Endothelial cell (in vitro differentiated cells): ENCODE measurements around the gene HUWE1. TPM values are rescaled to one million over a fixed set of nuclear protein-coding genes. Genes with fewer than 3 reads are reported as not detected.

Source experiments
- DNase-seq: peaks from one replicate; pipeline ENCODE4 v3.0.0; 2021; ENCODE audit warnings: low spot score
- H3K27ac Mint-ChIP-seq: one replicate; pipeline ENCODE4 v1.8.0; 2021; ENCODE audit warnings: mixed read lengths, inconsistent platforms; ENCODE audit not compliant: unreplicated experiment
- H3K27me3 Mint-ChIP-seq: one replicate; pipeline ENCODE4 v1.8.0; 2021; ENCODE audit warnings: mild to moderate bottlenecking, moderate library complexity, mixed read lengths, inconsistent platforms; ENCODE audit not compliant: unreplicated experiment
- H3K36me3 Mint-ChIP-seq: one replicate; pipeline ENCODE4 v1.8.0; 2021; ENCODE audit warnings: mild to moderate bottlenecking, low read depth, mixed read lengths, inconsistent platforms; ENCODE audit not compliant: unreplicated experiment
- H3K4me1 Mint-ChIP-seq: one replicate; pipeline ENCODE4 v1.8.0; 2021; ENCODE audit warnings: mild to moderate bottlenecking, mixed read lengths, inconsistent platforms; ENCODE audit not compliant: unreplicated experiment
- H3K4me3 Mint-ChIP-seq: one replicate; pipeline ENCODE4 v1.8.0; 2021; ENCODE audit warnings: mild to moderate bottlenecking, mixed read lengths, inconsistent platforms; ENCODE audit not compliant: unreplicated experiment
- H3K9me3 Mint-ChIP-seq: one replicate; pipeline ENCODE4 v1.8.0; 2021; ENCODE audit warnings: mixed read lengths, inconsistent platforms; ENCODE audit not compliant: unreplicated experiment
- total RNA-seq: library from RNA; stranded (reverse); fragmentation: NEBNext Ultra II Directional; extraction: Animal tissue kit (Norgen Biotek cat#: 25700); gene quantifications from one replicate; pipeline ENCODE4 v1.2.1, GENCODE V29; 2021; ENCODE audit not compliant: unreplicated experiment
- TF ChIP-seq, protein P1 (sequence below): fragments of 200-600 bp; sonication (generic); IDR thresholded peaks from one replicate; pipeline ENCODE4 v1.5.0; 2021; ENCODE audit warnings: antibody characterized with exemption; ENCODE audit not compliant: unreplicated experiment

Gene HUWE1
- total RNA-seq, 1 donor from 2014 or later, result 270 TPM

DNA sequence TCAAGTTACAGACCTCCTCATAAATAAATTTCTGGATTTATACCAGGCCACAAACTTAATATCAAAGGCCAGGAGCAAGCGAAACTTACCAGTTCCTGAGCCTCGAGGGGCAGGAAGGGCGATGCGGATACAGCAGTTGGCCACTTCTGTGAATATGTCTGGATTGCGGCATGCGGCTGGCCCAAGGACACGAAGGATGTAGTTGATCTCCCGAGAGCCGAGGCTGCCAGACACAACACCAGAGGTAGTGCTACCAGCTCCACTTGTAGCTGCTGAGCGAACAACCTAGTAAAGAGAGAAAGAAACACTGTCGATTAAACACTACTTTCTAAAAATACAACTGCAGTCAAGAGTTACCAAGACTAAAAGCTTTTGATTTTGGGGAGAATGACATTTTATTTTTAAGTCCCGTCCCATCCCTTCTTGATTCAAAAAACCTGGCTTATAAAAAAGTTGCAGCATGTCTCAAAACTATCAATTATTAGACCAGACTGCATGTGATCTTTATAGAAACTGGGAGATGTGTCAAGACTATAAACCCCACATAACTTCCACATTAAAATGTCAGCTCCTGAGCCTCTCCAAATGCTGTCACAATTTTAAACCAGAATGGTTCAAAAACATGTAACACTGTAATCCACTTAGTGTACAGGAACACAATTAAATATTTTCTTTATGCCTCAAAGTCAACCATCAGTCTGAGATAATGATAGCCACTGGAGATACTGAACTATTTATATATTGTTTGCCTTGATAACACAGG is 105.6 kb downstream of the HUWE1 start:
- Mint-ChIP-seq H3K36me3 (peaks cover 47% of the 10 kb centered on the region), H3K4me1 (no peaks in the 10 kb centered on the region), H3K9me3 (no peaks in the 10 kb centered on the region), H3K27ac (no peak overlapping the region), H3K4me3 (no peak overlapping the region), H3K27me3 (no peaks in the 10 kb centered on the region)
- TF ChIP-seq, protein P1, sequence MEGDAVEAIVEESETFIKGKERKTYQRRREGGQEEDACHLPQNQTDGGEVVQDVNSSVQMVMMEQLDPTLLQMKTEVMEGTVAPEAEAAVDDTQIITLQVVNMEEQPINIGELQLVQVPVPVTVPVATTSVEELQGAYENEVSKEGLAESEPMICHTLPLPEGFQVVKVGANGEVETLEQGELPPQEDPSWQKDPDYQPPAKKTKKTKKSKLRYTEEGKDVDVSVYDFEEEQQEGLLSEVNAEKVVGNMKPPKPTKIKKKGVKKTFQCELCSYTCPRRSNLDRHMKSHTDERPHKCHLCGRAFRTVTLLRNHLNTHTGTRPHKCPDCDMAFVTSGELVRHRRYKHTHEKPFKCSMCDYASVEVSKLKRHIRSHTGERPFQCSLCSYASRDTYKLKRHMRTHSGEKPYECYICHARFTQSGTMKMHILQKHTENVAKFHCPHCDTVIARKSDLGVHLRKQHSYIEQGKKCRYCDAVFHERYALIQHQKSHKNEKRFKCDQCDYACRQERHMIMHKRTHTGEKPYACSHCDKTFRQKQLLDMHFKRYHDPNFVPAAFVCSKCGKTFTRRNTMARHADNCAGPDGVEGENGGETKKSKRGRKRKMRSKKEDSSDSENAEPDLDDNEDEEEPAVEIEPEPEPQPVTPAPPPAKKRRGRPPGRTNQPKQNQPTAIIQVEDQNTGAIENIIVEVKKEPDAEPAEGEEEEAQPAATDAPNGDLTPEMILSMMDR, result no peak
- no peak for DNase-seq

DNA sequence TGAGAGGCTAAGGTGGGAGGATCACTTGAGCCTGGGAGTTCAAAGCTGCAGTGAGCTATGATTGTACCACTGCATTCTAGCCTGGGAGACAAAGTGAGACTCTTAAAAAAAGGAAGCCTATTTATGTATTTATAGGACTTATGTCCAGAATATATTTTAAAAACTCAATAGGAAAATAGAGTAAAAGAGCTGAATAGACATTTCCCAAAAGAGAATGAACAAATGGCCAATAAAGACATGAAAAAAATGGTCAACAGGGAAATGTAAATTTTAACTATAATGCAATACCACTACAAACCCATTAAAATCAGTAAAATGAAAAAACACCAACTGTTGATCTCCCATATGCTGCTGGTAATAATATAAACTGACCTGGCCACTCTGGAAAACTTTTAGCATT is 115.0 kb downstream of the HUWE1 start:
- Mint-ChIP-seq H3K27ac (no peak overlapping the region), H3K4me3 (no peak overlapping the region), H3K27me3 (no peaks in the 10 kb centered on the region), H3K36me3 (peaks cover 18% of the 10 kb centered on the region), H3K4me1 (no peaks in the 10 kb centered on the region), H3K9me3 (no peaks in the 10 kb centered on the region)
- TF ChIP-seq, protein P1, result no peak
- no peak for DNase-seq

DNA sequence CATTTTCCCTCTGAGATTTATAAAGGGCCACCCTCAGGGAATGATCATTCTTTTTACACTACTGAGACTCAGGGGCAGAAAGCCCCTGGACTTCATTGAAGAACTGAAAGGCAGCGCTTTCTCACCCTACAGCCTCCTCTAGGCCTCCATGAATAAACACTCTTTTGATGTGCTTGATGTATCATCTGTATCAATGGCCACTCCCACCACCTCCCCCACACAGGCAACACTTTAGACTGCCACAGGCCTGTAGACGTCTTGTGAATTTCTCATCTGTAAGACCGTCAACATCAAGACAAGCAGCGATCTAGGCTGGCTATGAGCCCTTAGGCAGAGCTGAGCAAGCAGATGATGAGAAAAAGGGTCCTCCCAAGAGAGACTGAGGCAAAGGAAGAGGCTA is 123.2 kb downstream of the HUWE1 start:
- no peak for DNase-seq
- no peaks in the 10 kb centered on the region for H3K9me3 Mint-ChIP-seq
- H3K36me3 Mint-ChIP-seq, result peaks cover 47% of the 10 kb centered on the region
- TF ChIP-seq, protein P1, result no peak
- peak overlapping the region; percentile 44 for H3K4me3 Mint-ChIP-seq
- H3K27ac Mint-ChIP-seq, result no peak overlapping the region
- H3K27me3 Mint-ChIP-seq, result peaks cover 3% of the 10 kb centered on the region
- no peaks in the 10 kb centered on the region for H3K4me1 Mint-ChIP-seq

DNA sequence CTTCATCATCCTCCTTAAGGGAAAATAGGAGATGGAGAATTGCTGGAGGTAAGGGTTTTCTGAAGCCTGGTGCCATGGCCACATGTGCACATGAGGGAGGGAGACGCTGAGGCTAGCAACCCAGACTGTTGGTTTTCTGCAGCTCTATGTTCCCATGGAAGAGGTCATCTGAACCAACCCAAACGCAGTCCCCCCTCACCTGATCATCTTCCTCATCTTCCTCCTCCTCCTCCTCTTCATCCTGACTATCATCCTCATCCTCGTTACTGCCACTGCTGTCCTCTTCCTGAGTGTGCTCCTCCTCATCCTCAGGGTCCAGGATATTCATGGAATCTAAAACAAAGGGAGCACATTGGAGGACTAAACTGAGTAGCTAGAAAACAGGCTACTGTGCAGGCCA is 124.6 kb downstream of the HUWE1 start:
- no peak overlapping the region for H3K27ac Mint-ChIP-seq
- no peaks in the 10 kb centered on the region for H3K4me1 Mint-ChIP-seq
- TF ChIP-seq, protein P1, result no peak
- DNase-seq, result no peak
- H3K36me3 Mint-ChIP-seq, result peaks cover 52% of the 10 kb centered on the region
- H3K27me3 Mint-ChIP-seq, result peaks cover 3% of the 10 kb centered on the region
- H3K4me3 Mint-ChIP-seq, result no peak overlapping the region
- no peaks in the 10 kb centered on the region for H3K9me3 Mint-ChIP-seq

DNA sequence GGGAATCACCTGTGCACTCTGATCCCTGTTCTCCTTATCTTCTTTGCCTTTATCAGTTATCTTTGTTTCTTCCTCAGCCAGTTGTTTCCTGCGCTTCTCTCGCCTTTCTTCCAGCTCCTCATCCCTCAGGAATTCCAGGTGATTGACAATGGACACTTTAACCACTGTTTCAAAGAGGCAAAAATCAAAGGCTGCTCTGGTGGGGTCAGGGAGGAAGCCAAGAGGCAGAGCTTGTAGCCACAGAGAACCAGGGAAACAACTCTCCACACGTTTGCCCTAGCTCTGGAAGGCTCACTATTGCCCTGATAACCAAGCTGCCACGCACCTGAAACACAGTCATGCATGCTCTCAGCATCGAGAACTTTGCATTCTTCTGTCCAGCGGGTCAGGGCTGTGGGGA is 127.9 kb downstream of the HUWE1 start:
- Mint-ChIP-seq H3K4me3 (no peak overlapping the region), H3K27me3 (no peaks in the 10 kb centered on the region), H3K4me1 (no peaks in the 10 kb centered on the region), H3K9me3 (no peaks in the 10 kb centered on the region), H3K27ac (no peak overlapping the region), H3K36me3 (peaks cover 56% of the 10 kb centered on the region)
- DNase-seq, result no peak
- TF ChIP-seq, protein P1, result no peak
